Measurements from ENCODE around the gene CYP24A1.
"Not testable (repeated sequence)": the region's sequence is repeated elsewhere in the genome, so short reads cannot be mapped to it uniquely, and the experiment has no call there.

Gene CYP24A1

GRCh38 chr20:54126806-54127655, 46.8 kb downstream of the CYP24A1 start:
- no peak for FAIRE-seq
- no peak for TF ChIP-seq TAF1 (IDR thresholded peaks at IDR 0.05; ENCODE audit: borderline replicate concordance, low read depth, low read length)
- no peak for TF ChIP-seq POLR2AphosphoS5 (IDR thresholded peaks at IDR 0.05; ENCODE audit: low read depth, low read length)
- no peak for TF ChIP-seq POLR2A (IDR thresholded peaks at IDR 0.05; ENCODE audit: low read depth, low read length)
- no peak for DNase-seq (ENCODE audit: insufficient read length)

GRCh38 chr20:54126328-54126727, 47.5 kb downstream of the CYP24A1 start:
- DNase-seq (ENCODE audit: insufficient read length); FAIRE-seq: not testable (repeated sequence)

GRCh38 chr20:54123587-54124180, 50.1 kb downstream of the CYP24A1 start:
- FAIRE-seq (no peak), DNase-seq (ENCODE audit: insufficient read length) (no peak)
- TF ChIP-seq TAF1 (IDR thresholded peaks at IDR 0.05; ENCODE audit: borderline replicate concordance, low read depth, low read length) (no peak), POLR2A (IDR thresholded peaks at IDR 0.05; ENCODE audit: low read depth, low read length) (no peak), POLR2AphosphoS5 (IDR thresholded peaks at IDR 0.05; ENCODE audit: low read depth, low read length) (no peak)

GRCh38 chr20:54122681-54123586, 50.9 kb downstream of the CYP24A1 start:
- FAIRE-seq, result no peak
- TF ChIP-seq POLR2A (IDR thresholded peaks at IDR 0.05; ENCODE audit: low read depth, low read length), result no peak
- no peak for TF ChIP-seq POLR2AphosphoS5 (IDR thresholded peaks at IDR 0.05; ENCODE audit: low read depth, low read length)
- no peak for TF ChIP-seq TAF1 (IDR thresholded peaks at IDR 0.05; ENCODE audit: borderline replicate concordance, low read depth, low read length)
- DNase-seq (ENCODE audit: insufficient read length), result no peak

DNA sequence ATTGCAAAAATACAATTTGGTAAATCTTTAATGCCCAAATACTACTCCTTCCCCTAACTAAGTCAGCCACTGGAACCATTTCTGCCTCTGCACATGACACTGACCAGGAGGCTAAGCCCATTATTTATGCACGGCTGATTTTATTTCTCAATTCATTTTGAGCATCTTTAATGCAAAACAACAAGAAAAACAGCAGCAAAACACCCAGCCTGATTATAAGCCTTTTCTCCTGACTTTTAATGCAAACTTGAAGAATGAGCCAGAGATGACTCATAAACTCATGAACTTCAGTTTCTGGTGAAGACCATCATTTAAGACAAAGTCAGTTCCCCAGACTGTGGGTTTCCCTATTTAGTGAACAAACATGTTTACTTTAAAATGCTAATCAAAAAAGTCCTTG, 51.6 kb downstream of the CYP24A1 start:
- no peak for FAIRE-seq
- TF ChIP-seq POLR2AphosphoS5 (IDR thresholded peaks at IDR 0.05; ENCODE audit: low read depth, low read length) (no peak), TAF1 (IDR thresholded peaks at IDR 0.05; ENCODE audit: borderline replicate concordance, low read depth, low read length) (no peak), POLR2A (IDR thresholded peaks at IDR 0.05; ENCODE audit: low read depth, low read length) (no peak)
- DNase-seq (ENCODE audit: insufficient read length), result no peak

- TF ChIP-seq POLR2AphosphoS5 (IDR thresholded peaks at IDR 0.05; ENCODE audit: low read depth, low read length) (no peak), TAF1 (IDR thresholded peaks at IDR 0.05; ENCODE audit: borderline replicate concordance, low read depth, low read length) (no peak)
- FAIRE-seq, result no peak
Measured at GRCh38 chr20:54119744-54120143, 54.0 kb downstream of the CYP24A1 start.

DNA sequence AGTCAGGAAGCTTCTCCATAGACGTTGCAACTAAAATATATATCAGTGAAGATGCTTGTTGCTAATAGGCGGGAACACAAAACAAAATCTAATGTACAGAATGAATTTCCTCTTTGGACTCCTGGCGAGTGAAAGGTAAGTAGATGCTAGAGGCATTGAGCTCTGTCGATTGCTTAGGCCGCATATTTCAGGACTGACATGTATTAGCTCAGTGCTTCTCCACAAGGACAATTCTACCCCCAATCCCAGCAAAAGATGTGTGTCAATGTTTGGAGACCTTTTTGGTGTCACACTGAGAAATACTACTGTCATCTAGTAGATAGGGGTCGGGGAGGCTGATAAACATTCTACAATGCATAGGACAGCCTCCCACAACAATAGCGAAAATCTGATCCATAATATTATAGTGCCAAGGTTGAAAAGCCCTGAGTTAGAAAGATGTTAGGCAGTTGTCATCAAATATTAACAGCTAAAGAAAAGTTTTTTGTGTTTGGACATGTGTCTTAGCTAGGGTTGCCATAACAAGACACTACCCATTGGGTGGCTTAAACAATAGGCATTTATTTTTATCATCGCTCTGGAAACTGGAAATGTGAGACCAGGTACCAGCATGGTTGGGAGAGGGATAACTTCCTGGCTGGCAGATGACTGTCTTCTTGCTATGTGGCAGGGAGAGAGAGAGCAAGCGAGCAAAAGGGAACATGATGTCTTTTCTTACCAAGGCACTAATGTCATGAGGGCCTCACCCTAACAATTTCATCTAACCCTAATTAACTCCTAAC, 55.4 kb downstream of the CYP24A1 start:
- no peak for DNase-seq (ENCODE audit: insufficient read length)
- TF ChIP-seq POLR2AphosphoS5 (IDR thresholded peaks at IDR 0.05; ENCODE audit: low read depth, low read length) (no peak), TAF1 (IDR thresholded peaks at IDR 0.05; ENCODE audit: borderline replicate concordance, low read depth, low read length) (no peak), POLR2A (IDR thresholded peaks at IDR 0.05; ENCODE audit: low read depth, low read length) (no peak)
- FAIRE-seq, result no peak

More at GRCh38 chr20:54119744-54120143, 54.0 kb downstream of the CYP24A1 start:
- DNase-seq (ENCODE audit: insufficient read length), result no peak

GRCh38 chr20:54116550-54117235, 57.1 kb downstream of the CYP24A1 start:
- FAIRE-seq, result no peak
- no peak for DNase-seq (ENCODE audit: insufficient read length)
- TF ChIP-seq POLR2A (IDR thresholded peaks at IDR 0.05; ENCODE audit: low read depth, low read length) (no peak), TAF1 (IDR thresholded peaks at IDR 0.05; ENCODE audit: borderline replicate concordance, low read depth, low read length) (no peak), POLR2AphosphoS5 (IDR thresholded peaks at IDR 0.05; ENCODE audit: low read depth, low read length) (no peak)

DNA sequence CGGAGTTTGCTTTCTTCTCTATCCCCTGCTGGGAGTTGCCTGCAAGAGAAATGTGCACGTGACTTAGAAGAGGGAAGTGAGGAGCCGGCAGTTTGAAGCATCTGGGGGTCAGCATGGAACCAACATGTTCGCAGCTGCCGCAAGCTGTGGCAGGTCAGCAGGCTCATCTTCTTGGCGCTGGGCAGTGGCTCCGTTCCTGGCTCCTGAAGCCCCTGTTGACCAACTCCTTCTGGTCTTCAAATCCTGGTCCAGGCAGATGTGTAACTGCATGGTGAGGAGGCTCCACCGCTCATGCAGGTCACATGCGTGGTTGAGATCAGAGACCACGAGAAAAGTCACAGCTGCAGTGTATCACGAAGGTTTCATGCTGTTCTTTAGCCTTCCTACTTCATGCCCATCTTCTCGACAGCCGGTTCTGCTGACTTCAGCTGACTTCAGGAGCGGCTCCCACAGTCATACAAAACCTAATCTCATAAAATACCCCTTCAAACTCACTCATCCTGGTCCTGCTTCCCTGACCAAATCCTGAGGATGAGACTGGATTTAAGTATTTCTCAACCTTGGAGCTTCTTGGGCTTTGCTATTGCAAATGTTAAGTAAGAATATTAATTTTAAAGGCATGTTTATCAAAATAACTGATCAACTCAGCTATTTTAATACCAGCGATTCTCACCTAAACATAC, 58.5 kb downstream of the CYP24A1 start:
- DNase-seq (ENCODE audit: insufficient read length), result no peak
- TF ChIP-seq POLR2A (IDR thresholded peaks at IDR 0.05; ENCODE audit: low read depth, low read length) (no peak), TAF1 (IDR thresholded peaks at IDR 0.05; ENCODE audit: borderline replicate concordance, low read depth, low read length) (no peak), POLR2AphosphoS5 (IDR thresholded peaks at IDR 0.05; ENCODE audit: low read depth, low read length) (no peak)
- FAIRE-seq, result no peak

DNA sequence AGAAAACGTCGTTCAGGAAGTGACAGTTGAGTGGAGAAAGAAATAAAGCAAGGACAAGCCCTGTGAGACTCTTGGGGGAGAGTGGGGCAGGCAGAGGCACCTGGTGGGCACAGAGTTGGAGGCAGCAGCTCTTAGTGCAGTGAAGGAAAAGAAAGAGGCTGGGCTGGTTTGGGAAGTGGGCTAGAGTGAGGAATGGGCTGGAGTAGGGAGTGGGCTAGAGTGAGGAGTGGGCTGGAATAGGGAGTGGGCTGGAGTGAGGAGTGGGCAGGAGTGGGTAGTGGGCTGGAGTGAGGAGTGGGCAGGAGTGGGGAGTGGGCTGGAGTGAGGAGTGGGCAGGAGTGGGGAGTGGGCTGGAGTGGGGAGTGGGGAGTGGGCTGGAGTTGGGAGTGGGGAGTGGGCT, 59.7 kb downstream of the CYP24A1 start:
- no peak for TF ChIP-seq TAF1 (IDR thresholded peaks at IDR 0.05; ENCODE audit: borderline replicate concordance, low read depth, low read length)
- TF ChIP-seq POLR2A (IDR thresholded peaks at IDR 0.05; ENCODE audit: low read depth, low read length), result no peak
- no peak for TF ChIP-seq POLR2AphosphoS5 (IDR thresholded peaks at IDR 0.05; ENCODE audit: low read depth, low read length)
- DNase-seq (ENCODE audit: insufficient read length) (no peak), FAIRE-seq (no peak)

Measured in GM12892 (cell line).